ENCODE measurements around the gene CFC1.
"Not testable (repeated sequence)": the region's sequence is repeated elsewhere in the genome, so short reads cannot be mapped to it uniquely, and the experiment has no call there.

GRCh38 chr2:130641688-130642087 lies 42.3 kb upstream of the CFC1 start:
- not testable (repeated sequence) for TF ChIP-seq CTCF (conservative IDR thresholded peaks at IDR 0.05; ENCODE audit: low read depth, low read length); RAD21 (IDR thresholded peaks at IDR 0.05; ENCODE audit: low read length); RCOR1 (IDR thresholded peaks at IDR 0.05; ENCODE audit: insufficient replicate concordance, low read length); MAFK (IDR thresholded peaks at IDR 0.05; ENCODE audit: low read depth, low read length); CHD1 (IDR thresholded peaks at IDR 0.05; ENCODE audit: low read depth, low read length); CEBPB (IDR thresholded peaks at IDR 0.05; ENCODE audit: low read depth, low read length); POLR2A (IDR thresholded peaks at IDR 0.05; ENCODE audit: low read depth, low read length); SMC3 (IDR thresholded peaks at IDR 0.05; ENCODE audit: low read depth, low read length)

All from IMR-90 (cell line).